ENCODE data around the gene RFX3. TPM values are rescaled to one million over a fixed set of nuclear protein-coding genes. Genes with fewer than 3 reads are reported as not detected.

The RFX3 gene
- total and polyA plus RNA-seq, 2 of the 13 experiments (the other 11 are each of a cell fraction or from before 2014, with no cell fraction given) = 2.7 to 5.3 TPM

GRCh38 chr9:3526165-3526996 lies 580 bp upstream of the RFX3 start (continued):
- TF ChIP-seq ZNF136 (CRISPR knock-in tag; IDR thresholded peaks at IDR 0.05; ENCODE audit: low read depth) (peak; percentile 20; the same call in 1 of the 2 replicates), ZNF232 (CRISPR knock-in tag; IDR thresholded peaks at IDR 0.05; ENCODE audit: borderline replicate concordance) (peak; percentile 87; the same call in 1 of the 2 replicates), DDIT3 (CRISPR knock-in tag; IDR thresholded peaks at IDR 0.05) (no peak), MLLT10 (CRISPR knock-in tag; IDR thresholded peaks at IDR 0.05) (0 out of 2 replicates have a peak, but pooled peaks have one; percentile 34), NFKBIZ (CRISPR knock-in tag; IDR thresholded peaks at IDR 0.05) (peak; percentile 32; the same call in 1 of the 2 replicates), HNRNPH1 (optimal IDR thresholded peaks at IDR 0.05; ENCODE audit: low read depth, low read length) (no peak), ONECUT2 (CRISPR knock-in tag; IDR thresholded peaks at IDR 0.05) (0 out of 2 replicates have a peak, but pooled peaks have one; percentile 8), ZNF224 (CRISPR knock-in tag; IDR thresholded peaks at IDR 0.05) (peak; percentile 47; the same call in 1 of the 2 replicates), GATA4 (IDR thresholded peaks at IDR 0.05; ENCODE audit: borderline replicate concordance, low read depth) (peak; percentile 24; the same call in 1 of the 2 replicates), MBNL3 (CRISPR knock-in tag; conservative IDR thresholded peaks at IDR 0.05) (no peak), ZBTB20 (CRISPR knock-in tag; IDR thresholded peaks at IDR 0.05; ENCODE audit: borderline replicate concordance, low read depth) (peak; percentile 23; the same call in 1 of the 2 replicates), ZNF781 (CRISPR knock-in tag; IDR thresholded peaks at IDR 0.05; ENCODE audit: borderline replicate concordance, not compliant biosample characterization) (no peak), ZNF776 (CRISPR knock-in tag; IDR thresholded peaks at IDR 0.05) (no peak; the same call in none of the 2 replicates), ZNF558 (CRISPR knock-in tag; IDR thresholded peaks at IDR 0.05; ENCODE audit: borderline replicate concordance) (peak; percentile 67), ZNF512B (CRISPR knock-in tag; IDR thresholded peaks at IDR 0.05; ENCODE audit: borderline replicate concordance) (0 out of 2 replicates have a peak, but pooled peaks have one; percentile 3), ZNF296 (CRISPR knock-in tag; conservative IDR thresholded peaks at IDR 0.05) (no peak), SNAI1 (CRISPR knock-in tag; IDR thresholded peaks at IDR 0.05; ENCODE audit: borderline replicate concordance) (peak; percentile 76; the same call in 1 of the 2 replicates), ZNF761 (CRISPR knock-in tag; conservative IDR thresholded peaks at IDR 0.05) (peak; percentile 58; the same call in 1 of the 2 replicates), ZBTB21 (CRISPR knock-in tag; IDR thresholded peaks at IDR 0.05) (no peak), TRIM24 (CRISPR knock-in tag; IDR thresholded peaks at IDR 0.05) (no peak), TSC22D2 (CRISPR knock-in tag; IDR thresholded peaks at IDR 0.05; ENCODE audit: borderline replicate concordance) (no peak), ZBTB25 (CRISPR knock-in tag; IDR thresholded peaks at IDR 0.05) (peak; percentile 61), NCOR1 (IDR thresholded peaks at IDR 0.05; ENCODE audit: borderline replicate concordance, low read length) (no peak), FOXO1 (CRISPR knock-in tag; IDR thresholded peaks at IDR 0.05) (peak; percentile 14; the same call in 1 of the 2 replicates)

All from HepG2 (cell line).